Caco-2 (cell line): Measurements from ENCODE around the gene ASPG. TPM values are rescaled to one million over a fixed set of nuclear protein-coding genes. Genes with fewer than 3 reads are reported as not detected.

Source experiments
- BruUV-seq: library from RNA; stranded (reverse); fragments of 400-500 nt; replicated peaks from 2 replicates; lab custom pipeline; 2021; lab: Mats Ljungman, UMichigan
- CTCF ChIA-PET: fragments of 300-600 bp; sonication (Branson Sonifier 250); formaldehyde crosslinking; loops from one replicate; lab custom pipeline; 2022; ENCODE audit warnings: antibody characterized with exemption; lab: Charles Lee
- POLR2A ChIA-PET: fragments of 300-600 bp; sonication (Branson Sonifier 250); formaldehyde crosslinking; loops from one replicate; lab custom pipeline; 2022; ENCODE audit warnings: antibody characterized with exemption; lab: Charles Lee
- DNase-seq, 2 experiments: peaks; one replicate each; pipeline versions ENCODE4 v3.0.0 to v3.0.0-alpha.2; 2020 to 2022
- H3K27me3 ChIP-seq: replicated peaks from 2 replicates; pipeline ENCODE4 v1.6.0; 2011; ENCODE audit warnings: low read length; ENCODE audit not compliant: control insufficient read depth, insufficient read depth
- H3K36me3 ChIP-seq: 2 replicates; pipeline ENCODE4 v1.5.1; 2011; ENCODE audit warnings: low read length; ENCODE audit not compliant: control insufficient read depth, insufficient read depth
- H3K4me1 ChIP-seq: fragments of 250-450 bp; sonication (Bioruptor Pico); 2 replicates; pipeline ENCODE4 v1.5.1; 2020; ENCODE audit warnings: mild to moderate bottlenecking
- H3K4me3 ChIP-seq: 2 replicates; pipeline ENCODE4 v1.5.1; 2011; ENCODE audit warnings: low read depth, mild to moderate bottlenecking, control low read depth, low read length
- H3K9me3 ChIP-seq: fragments of 250-450 bp; sonication (Bioruptor Pico); 2 replicates; pipeline ENCODE4 v1.5.1; 2020; ENCODE audit warnings: mild to moderate bottlenecking, moderate library complexity
- H3K27ac Mint-ChIP-seq: one replicate; pipeline ENCODE4 v1.8.0; 2022; ENCODE audit warnings: mixed read lengths; ENCODE audit not compliant: unreplicated experiment
- H3K27me3 Mint-ChIP-seq: one replicate; pipeline ENCODE4 v1.8.0; 2022; ENCODE audit warnings: mixed read lengths; ENCODE audit not compliant: insufficient read depth, unreplicated experiment
- H3K36me3 Mint-ChIP-seq: one replicate; pipeline ENCODE4 v1.8.0; 2022; ENCODE audit warnings: mild to moderate bottlenecking, mixed read lengths; ENCODE audit not compliant: insufficient read depth, unreplicated experiment
- H3K4me1 Mint-ChIP-seq: one replicate; pipeline ENCODE4 v1.8.0; 2022; ENCODE audit warnings: low read depth, mixed read lengths; ENCODE audit not compliant: unreplicated experiment
- H3K4me3 Mint-ChIP-seq: one replicate; pipeline ENCODE4 v1.8.0; 2022; ENCODE audit warnings: mild to moderate bottlenecking, moderate library complexity, mixed read lengths; ENCODE audit not compliant: unreplicated experiment
- H3K9me3 Mint-ChIP-seq: one replicate; pipeline ENCODE4 v1.8.0; 2022; ENCODE audit warnings: mixed read lengths; ENCODE audit not compliant: unreplicated experiment
- intact Hi-C: fragments of 100-400 bp; cut with micrococcal nuclease; formaldehyde crosslinking; loops from one replicate; pipeline ENCODE4 v1.10.0; 2022; ENCODE audit not compliant: unreplicated experiment
- total RNA-seq: library from RNA; stranded (reverse); gene quantifications from 2 replicates; pipeline ENCODE4 v1.2.3, GENCODE V29; 2022
- TF ChIP-seq, protein P1 (sequence below), 2 experiments: fragments of 200-600 bp in 1 of 2; IDR thresholded peaks; 1 replicate in 1 of 2; 2 replicates in 1 of 2; pipeline versions ENCODE4 v1.5.1 to v1.8.0; 2011 to 2022; ENCODE audit warnings: antibody characterized with exemption in 1 of 2, control low read depth in 1 of 2, inconsistent platforms in 1 of 2, low read depth in 1 of 2, low read length in 1 of 2, mild to moderate bottlenecking in 1 of 2, moderate library complexity in 1 of 2; ENCODE audit not compliant: insufficient read depth in 1 of 2, severe bottlenecking in 1 of 2, unreplicated experiment in 1 of 2

Gene ASPG
- total RNA-seq, 1 experiment from 2014 or later, result not detected

DNA sequence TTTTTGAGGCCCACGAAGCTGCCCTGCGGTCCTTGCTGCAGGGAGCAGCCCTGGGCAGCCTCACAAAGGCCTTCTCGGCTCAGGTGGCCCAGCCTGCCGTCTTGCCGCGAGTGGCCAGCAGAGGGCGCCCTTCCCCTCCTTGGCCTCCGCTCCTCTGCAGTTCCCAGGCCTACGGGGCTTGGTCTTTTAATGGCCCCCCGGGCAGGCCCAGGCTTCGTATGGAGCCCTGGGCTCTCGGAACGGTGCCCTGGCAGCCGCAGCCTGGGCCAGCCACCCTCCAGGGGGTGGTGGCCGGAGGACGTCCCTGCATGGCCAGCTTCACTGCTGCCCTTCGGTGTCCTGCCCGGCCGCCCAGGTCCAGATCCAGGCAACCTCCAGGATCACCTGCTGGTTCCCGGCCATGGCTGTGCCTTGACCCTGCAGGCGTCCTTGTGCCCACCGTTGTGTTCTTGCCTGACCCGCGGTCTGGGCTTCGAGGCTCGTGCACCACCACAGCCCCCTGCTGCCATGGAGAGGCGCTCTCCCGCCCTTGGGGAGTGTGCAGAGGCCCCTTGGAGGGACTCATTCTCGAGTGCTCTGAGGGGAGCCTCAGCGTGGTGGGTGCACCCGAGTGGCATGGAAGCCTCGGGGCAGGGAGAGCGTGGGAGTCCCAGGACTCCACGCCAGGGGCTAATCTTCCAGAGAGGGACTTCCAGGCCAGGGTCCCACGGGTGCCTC lies 9.4 kb downstream of the ASPG start:
- ChIA-PET POLR2A (no interaction called here), CTCF (interaction anchor here (0.9 kb wide), 1 partner anchor 35 kb away, joined by 3 read pairs; no protein-coding TSS in a partner anchor)
- Histone ChIP-seq H3K36me3 (no peaks in the 10 kb centered on the region), H3K27me3 (no peaks in the 10 kb centered on the region), H3K9me3 (no peaks in the 10 kb centered on the region), H3K4me3 (no peak overlapping the region), H3K4me1 (no peaks in the 10 kb centered on the region)
- DNase-seq, result peak; percentile 65 to 80
- intact Hi-C loops, result loop anchor here (1.0 kb wide), 1 partner anchor 36 kb away; no protein-coding TSS in a partner anchor
- TF ChIP-seq, protein P1, sequence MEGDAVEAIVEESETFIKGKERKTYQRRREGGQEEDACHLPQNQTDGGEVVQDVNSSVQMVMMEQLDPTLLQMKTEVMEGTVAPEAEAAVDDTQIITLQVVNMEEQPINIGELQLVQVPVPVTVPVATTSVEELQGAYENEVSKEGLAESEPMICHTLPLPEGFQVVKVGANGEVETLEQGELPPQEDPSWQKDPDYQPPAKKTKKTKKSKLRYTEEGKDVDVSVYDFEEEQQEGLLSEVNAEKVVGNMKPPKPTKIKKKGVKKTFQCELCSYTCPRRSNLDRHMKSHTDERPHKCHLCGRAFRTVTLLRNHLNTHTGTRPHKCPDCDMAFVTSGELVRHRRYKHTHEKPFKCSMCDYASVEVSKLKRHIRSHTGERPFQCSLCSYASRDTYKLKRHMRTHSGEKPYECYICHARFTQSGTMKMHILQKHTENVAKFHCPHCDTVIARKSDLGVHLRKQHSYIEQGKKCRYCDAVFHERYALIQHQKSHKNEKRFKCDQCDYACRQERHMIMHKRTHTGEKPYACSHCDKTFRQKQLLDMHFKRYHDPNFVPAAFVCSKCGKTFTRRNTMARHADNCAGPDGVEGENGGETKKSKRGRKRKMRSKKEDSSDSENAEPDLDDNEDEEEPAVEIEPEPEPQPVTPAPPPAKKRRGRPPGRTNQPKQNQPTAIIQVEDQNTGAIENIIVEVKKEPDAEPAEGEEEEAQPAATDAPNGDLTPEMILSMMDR (IDR thresholded peaks at IDR 0.05; ENCODE audit: insufficient read depth in 1 of 2, low read depth in 1 of 2, low read length in 1 of 2, severe bottlenecking in 1 of 2, unreplicated experiment in 1 of 2), result peak; percentile 88 to 90
- H3K4me3 Mint-ChIP-seq, result no peak overlapping the region
- H3K27me3 Mint-ChIP-seq, result peaks cover 3% of the 10 kb centered on the region
- BruUV-seq, result no TSS peak
- peaks cover 6% of the 10 kb centered on the region for H3K36me3 Mint-ChIP-seq
- no peaks in the 10 kb centered on the region for H3K9me3 Mint-ChIP-seq
- no peak overlapping the region for H3K27ac Mint-ChIP-seq
- no peaks in the 10 kb centered on the region for H3K4me1 Mint-ChIP-seq

- Mint-ChIP-seq H3K36me3 (peaks cover 6% of the 10 kb centered on the region), H3K4me3 (no peak overlapping the region), H3K9me3 (no peaks in the 10 kb centered on the region), H3K4me1 (no peaks in the 10 kb centered on the region), H3K27me3 (peaks cover 3% of the 10 kb centered on the region), H3K27ac (no peak overlapping the region)
- Histone ChIP-seq H3K4me1 (no peaks in the 10 kb centered on the region), H3K36me3 (no peaks in the 10 kb centered on the region), H3K9me3 (no peaks in the 10 kb centered on the region), H3K27me3 (no peaks in the 10 kb centered on the region), H3K4me3 (no peak overlapping the region)
- BruUV-seq, result no TSS peak
- ChIA-PET CTCF (interaction anchor here (0.6 kb wide), 1 partner anchor 21 kb away, joined by 4 read pairs; no protein-coding TSS in a partner anchor), POLR2A (no interaction called here)
- TF ChIP-seq, protein P1 (IDR thresholded peaks at IDR 0.05; ENCODE audit: insufficient read depth in 1 of 2, low read depth in 1 of 2, low read length in 1 of 2, severe bottlenecking in 1 of 2, unreplicated experiment in 1 of 2), result no peak
- DNase-seq, result no peak
- intact Hi-C loops, result no loop called here
These were observed 10.2 kb downstream of the ASPG start for GRCh38 chr14:104095426-104096310.

GRCh38 chr14:104096318-104096717 lies 10.8 kb downstream of the ASPG start:
- DNase-seq, result no peak
- Histone ChIP-seq H3K4me3 (no peak overlapping the region), H3K27me3 (no peaks in the 10 kb centered on the region), H3K9me3 (no peaks in the 10 kb centered on the region), H3K36me3 (no peaks in the 10 kb centered on the region), H3K4me1 (no peaks in the 10 kb centered on the region)
- Mint-ChIP-seq H3K36me3 (peaks cover 6% of the 10 kb centered on the region), H3K9me3 (no peaks in the 10 kb centered on the region), H3K27ac (no peak overlapping the region), H3K4me3 (no peak overlapping the region), H3K4me1 (no peaks in the 10 kb centered on the region), H3K27me3 (peaks cover 3% of the 10 kb centered on the region)
- no TSS peak for BruUV-seq
- POLR2A ChIA-PET, result no interaction called here
- TF ChIP-seq, protein P1 (IDR thresholded peaks at IDR 0.05; ENCODE audit: insufficient read depth in 1 of 2, low read depth in 1 of 2, low read length in 1 of 2, severe bottlenecking in 1 of 2, unreplicated experiment in 1 of 2), result no peak
- intact Hi-C loops, result no loop called here
- CTCF ChIA-PET, result interaction anchor here (0.6 to 1.1 kb wide), 2 partner anchors 21 kb away, joined by 4 read pairs; no protein-coding TSS in a partner anchor
